Activated CD4-positive, alpha-beta T cell treated with anti-CD3 and anti-CD28 coated beads, Interleukin-2, amount 50 U/mL, for 16 hours (primary cell): ENCODE data around the gene SUN2.
"Not testable (repeated sequence)": the region's sequence is repeated elsewhere in the genome, so short reads cannot be mapped to it uniquely, and the experiment has no call there.

Source experiments
- DNase-seq: peaks from one replicate; pipeline ENCODE4 v3.0.0-alpha.2; 2020

The SUN2 gene

GRCh38 chr22:38755911-38756532 lies at the start of gene SUN2:
SUN2 (minus strand) TSS chr22:38755998; CDS start chr22:38752628, 3,370 bp downstream.
- peak; percentile 93 for DNase-seq

GRCh38 chr22:38805041-38805593 lies 49.3 kb upstream of the SUN2 start:
- not testable (repeated sequence) for DNase-seq

- DNase-seq: no peak
Observed at GRCh38 chr22:38802671-38803121, 46.9 kb upstream of the SUN2 start.

- DNase-seq: no peak
Observed at GRCh38 chr22:38799265-38800002, 43.6 kb upstream of the SUN2 start.

GRCh38 chr22:38798496-38798895 lies 42.7 kb upstream of the SUN2 start:
- no peak for DNase-seq

GRCh38 chr22:38796262-38796957 lies 40.6 kb upstream of the SUN2 start:
- DNase-seq: no peak

- no peak for DNase-seq
Observed at GRCh38 chr22:38795569-38795968, 39.8 kb upstream of the SUN2 start.

- peak; percentile 97 for DNase-seq
Observed at GRCh38 chr22:38793721-38794466, 38.1 kb upstream of the SUN2 start, which contains the start of gene DNAL4. DNAL4 (minus strand) TSS chr22:38794143; CDS start chr22:38782731, 11,412 bp downstream.

- no peak for DNase-seq
Observed at GRCh38 chr22:38793317-38793716, 37.5 kb upstream of the SUN2 start.

GRCh38 chr22:38792833-38793232 lies 37.0 kb upstream of the SUN2 start:
- peak; percentile 38 for DNase-seq

GRCh38 chr22:38789606-38790005 lies 33.8 kb upstream of the SUN2 start:
- no peak for DNase-seq

- DNase-seq: no peak
Observed at GRCh38 chr22:38788846-38789245, 33.0 kb upstream of the SUN2 start.

GRCh38 chr22:38788021-38788816 lies 32.4 kb upstream of the SUN2 start:
- DNase-seq: no peak

- no peak for DNase-seq
Observed at GRCh38 chr22:38786631-38787030, 30.8 kb upstream of the SUN2 start.

GRCh38 chr22:38784856-38785255 lies 29.1 kb upstream of the SUN2 start:
- no peak for DNase-seq

GRCh38 chr22:38784035-38784434 lies 28.2 kb upstream of the SUN2 start:
- no peak for DNase-seq

- no peak for DNase-seq
Observed at GRCh38 chr22:38783095-38783615, 27.4 kb upstream of the SUN2 start.

GRCh38 chr22:38782402-38783094 lies 26.8 kb upstream of the SUN2 start:
- DNase-seq: no peak

GRCh38 chr22:38781033-38781432 lies 25.2 kb upstream of the SUN2 start:
- no peak for DNase-seq

GRCh38 chr22:38777087-38777671 lies 21.4 kb upstream of the SUN2 start:
- DNase-seq: no peak

- DNase-seq: no peak
Observed at GRCh38 chr22:38776086-38776485, 20.3 kb upstream of the SUN2 start.
